WERI-Rb-1 (cell line): ENCODE results near the gene ILF3.
"Not testable (repeated sequence)": the region's sequence is repeated elsewhere in the genome, so short reads cannot be mapped to it uniquely, and the experiment has no call there.

Source experiments
- DNase-seq: peaks from one replicate; pipeline ENCODE4 v3.0.0-alpha.2; 2020
- H3K27ac ChIP-seq: fragments of 250-450 bp; sonication (Bioruptor Pico); 2 replicates; pipeline ENCODE4 v1.5.1; 2020; ENCODE audit warnings: mild to moderate bottlenecking, moderate library complexity
- H3K27me3 ChIP-seq: fragments of 250-450 bp; sonication (Bioruptor Pico); 2 replicates; pipeline ENCODE4 v1.5.1; 2021; ENCODE audit warnings: mild to moderate bottlenecking, low read depth, moderate library complexity; ENCODE audit not compliant: insufficient read depth, severe bottlenecking
- H3K36me3 ChIP-seq: fragments of 250-450 bp; sonication (Bioruptor Pico); 2 replicates; pipeline ENCODE4 v1.5.1; 2020; ENCODE audit warnings: mild to moderate bottlenecking, moderate library complexity
- H3K4me3 ChIP-seq: 2 replicates; pipeline ENCODE4 v1.5.1; 2011; ENCODE audit warnings: low read depth, mild to moderate bottlenecking, control low read depth, low read length
- H3K9me3 ChIP-seq: fragments of 250-450 bp; sonication (Bioruptor Pico); 2 replicates; pipeline ENCODE4 v1.5.1; 2021; ENCODE audit warnings: mild to moderate bottlenecking, moderate library complexity; ENCODE audit not compliant: severe bottlenecking
- CTCF ChIP-seq: IDR thresholded peaks from 2 replicates; pipeline ENCODE4 v1.5.1; 2011; ENCODE audit warnings: low read depth, mild to moderate bottlenecking, control low read depth, inconsistent platforms, low read length

The ILF3 gene

GRCh38 chr19:10660346-10660745, 6.2 kb downstream of the ILF3 start:
- no peak for TF ChIP-seq CTCF
- Histone ChIP-seq H3K36me3 (peaks cover 88% of the 10 kb centered on the region), H3K27me3 (no peaks in the 10 kb centered on the region), H3K4me3 (no peak overlapping the region), H3K9me3 (no peaks in the 10 kb centered on the region), H3K27ac (no peak overlapping the region)
- DNase-seq = no peak

GRCh38 chr19:10661946-10662345, 7.8 kb downstream of the ILF3 start:
- DNase-seq = no peak
- Histone ChIP-seq H3K4me3 (no peak overlapping the region), H3K36me3 (peaks cover 91% of the 10 kb centered on the region), H3K27ac (no peak overlapping the region), H3K9me3 (no peaks in the 10 kb centered on the region), H3K27me3 (no peaks in the 10 kb centered on the region)
- TF ChIP-seq CTCF = no peak

GRCh38 chr19:10662384-10663251, 8.5 kb downstream of the ILF3 start:
- DNase-seq = no peak
- Histone ChIP-seq H3K4me3 (no peak overlapping the region), H3K27me3 (no peaks in the 10 kb centered on the region), H3K36me3 (peaks cover 91% of the 10 kb centered on the region), H3K27ac (no peak overlapping the region), H3K9me3 (no peaks in the 10 kb centered on the region)
- no peak for TF ChIP-seq CTCF

DNA sequence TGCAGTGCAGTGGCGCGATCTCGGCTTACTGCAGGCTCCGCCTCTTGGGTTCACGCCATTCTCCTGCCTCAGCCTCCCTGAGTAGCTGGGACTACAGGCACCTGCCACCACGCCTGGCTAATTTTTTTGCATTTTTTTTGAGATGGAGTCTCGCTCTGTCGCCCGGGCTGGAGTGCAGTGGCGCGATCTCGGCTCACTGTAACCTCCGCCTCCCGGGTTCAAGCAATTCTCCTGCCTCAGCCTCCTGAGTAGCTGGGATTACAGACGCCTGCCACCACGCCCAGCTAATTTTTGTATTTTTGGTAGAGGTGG, 9.1 kb downstream of the ILF3 start:
- not testable (repeated sequence) for H3K4me3 ChIP-seq, H3K9me3 ChIP-seq, H3K27me3 ChIP-seq, DNase-seq, H3K27ac ChIP-seq
- peaks cover 91% of the 10 kb centered on the region for H3K36me3 ChIP-seq

- H3K9me3 ChIP-seq = no peaks in the 10 kb centered on the region
- no peak overlapping the region for H3K4me3 ChIP-seq
- no peak for DNase-seq
- no peaks in the 10 kb centered on the region for H3K27me3 ChIP-seq
- H3K36me3 ChIP-seq = peaks cover 86% of the 10 kb centered on the region
- H3K27ac ChIP-seq = no peak overlapping the region
- no peak for TF ChIP-seq CTCF
Measured at GRCh38 chr19:10667867-10668266, 13.7 kb downstream of the ILF3 start.

DNA sequence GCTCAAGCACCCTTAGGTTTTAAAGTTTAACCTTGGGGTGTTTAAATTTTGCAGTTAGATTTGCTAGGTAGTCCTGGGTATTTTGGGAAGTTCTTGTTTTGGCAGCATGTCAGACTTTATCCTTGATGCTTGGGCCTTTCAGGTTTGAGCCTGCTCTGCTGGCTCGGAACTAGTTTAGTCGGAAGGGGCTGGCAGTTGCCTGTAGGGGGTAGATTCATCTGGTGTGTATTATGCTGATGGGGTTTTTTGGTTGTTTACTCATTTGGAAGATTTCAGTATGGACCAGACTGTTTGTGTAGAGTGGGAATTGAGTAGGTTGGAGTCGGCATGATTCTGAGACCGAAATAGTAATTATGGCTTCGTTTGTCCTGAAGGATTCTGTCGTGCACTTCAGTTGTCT, 15.1 kb downstream of the ILF3 start:
- H3K27me3 ChIP-seq = no peaks in the 10 kb centered on the region
- H3K27ac ChIP-seq = no peak overlapping the region
- peaks cover 88% of the 10 kb centered on the region for H3K36me3 ChIP-seq
- TF ChIP-seq CTCF = no peak
- no peak overlapping the region for H3K4me3 ChIP-seq
- no peaks in the 10 kb centered on the region for H3K9me3 ChIP-seq
- no peak for DNase-seq
